Measurements from ENCODE around the gene TMPRSS7.
"Not testable (repeated sequence)": the region's sequence is repeated elsewhere in the genome, so short reads cannot be mapped to it uniquely, and the experiment has no call there.

Gene TMPRSS7

DNA sequence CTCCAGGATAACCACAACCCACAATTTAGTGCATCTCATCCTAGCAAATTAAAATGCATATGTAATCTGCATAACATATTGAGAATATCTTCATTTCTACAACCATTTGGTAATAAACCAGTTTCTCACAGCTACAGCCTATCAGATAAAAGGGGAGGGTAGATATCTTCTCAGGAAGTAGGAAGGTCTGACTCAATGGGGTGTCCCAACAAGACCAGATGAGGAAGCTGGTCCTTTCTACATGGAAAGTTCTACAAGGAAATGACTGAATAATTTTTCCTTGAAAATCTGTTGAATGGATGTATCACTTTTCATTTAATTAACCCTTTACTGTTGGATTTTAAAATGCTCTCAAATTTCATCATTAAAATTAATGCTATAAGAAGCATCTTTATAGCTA is 17.4 kb upstream of the TMPRSS7 start:
- Histone ChIP-seq H3K36me3 (ENCODE audit: control insufficient read depth, insufficient read depth, low read length) (no peaks in the 10 kb centered on the region), H3K9ac (ENCODE audit: low read length) (no peak overlapping the region), H3K4me1 (ENCODE audit: control insufficient read depth, insufficient read depth, low read length) (peaks cover 10% of the 10 kb centered on the region), H3K4me3 (ENCODE audit: low read length) (no peak overlapping the region), H3K9me3 (ENCODE audit: control insufficient read depth, low read length) (no peaks in the 10 kb centered on the region), H3K27me3 (ENCODE audit: control insufficient read depth, insufficient read depth, low read length) (no peaks in the 10 kb centered on the region)

- Histone ChIP-seq H3K9me3 (ENCODE audit: control insufficient read depth, low read length) (no peaks in the 10 kb centered on the region), H3K4me1 (ENCODE audit: control insufficient read depth, insufficient read depth, low read length) (no peaks in the 10 kb centered on the region), H3K27me3 (ENCODE audit: control insufficient read depth, insufficient read depth, low read length) (no peaks in the 10 kb centered on the region)
Measured at GRCh38 chr3:112018712-112019111, 15.8 kb upstream of the TMPRSS7 start.

DNA sequence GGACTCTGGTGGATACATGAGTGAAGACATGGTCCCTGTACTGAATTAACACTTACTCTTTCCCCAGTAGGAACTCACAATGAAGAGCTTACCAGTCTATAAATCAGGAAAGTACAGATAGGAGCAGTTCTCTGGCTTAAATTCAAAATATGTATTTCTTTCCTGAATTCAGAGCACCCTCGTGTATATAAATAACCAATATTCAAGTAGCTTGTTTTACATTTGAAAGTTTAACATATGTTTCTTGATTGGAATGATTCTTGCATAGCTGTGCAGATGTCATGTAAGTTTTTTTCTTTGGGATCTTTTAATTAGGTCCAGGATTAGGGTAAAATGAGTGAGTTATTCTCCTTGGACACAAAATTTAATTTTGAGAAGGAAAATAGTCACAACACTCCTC is 14.8 kb upstream of the TMPRSS7 start:
- H3K9ac ChIP-seq (ENCODE audit: low read length) = no peak overlapping the region
- H3K27me3 ChIP-seq (ENCODE audit: control insufficient read depth, insufficient read depth, low read length) = no peaks in the 10 kb centered on the region
- no peaks in the 10 kb centered on the region for H3K36me3 ChIP-seq (ENCODE audit: control insufficient read depth, insufficient read depth, low read length)
- H3K4me3 ChIP-seq (ENCODE audit: low read length) = no peak overlapping the region
- no peaks in the 10 kb centered on the region for H3K4me1 ChIP-seq (ENCODE audit: control insufficient read depth, insufficient read depth, low read length)
- H3K9me3 ChIP-seq (ENCODE audit: control insufficient read depth, low read length) = no peaks in the 10 kb centered on the region

More at GRCh38 chr3:112018712-112019111, 15.8 kb upstream of the TMPRSS7 start:
- Histone ChIP-seq H3K36me3 (ENCODE audit: control insufficient read depth, insufficient read depth, low read length) (no peaks in the 10 kb centered on the region), H3K4me3 (ENCODE audit: low read length) (no peak overlapping the region), H3K9ac (ENCODE audit: low read length) (no peak overlapping the region)

GRCh38 chr3:112020674-112021085 is 13.9 kb upstream of the TMPRSS7 start:
- no peaks in the 10 kb centered on the region for H3K27me3 ChIP-seq (ENCODE audit: control insufficient read depth, insufficient read depth, low read length)
- H3K9me3 ChIP-seq (ENCODE audit: control insufficient read depth, low read length) = no peaks in the 10 kb centered on the region
- H3K36me3 ChIP-seq (ENCODE audit: control insufficient read depth, insufficient read depth, low read length) = no peaks in the 10 kb centered on the region
- no peak overlapping the region for H3K4me3 ChIP-seq (ENCODE audit: low read length)
- H3K9ac ChIP-seq (ENCODE audit: low read length) = no peak overlapping the region
- no peaks in the 10 kb centered on the region for H3K4me1 ChIP-seq (ENCODE audit: control insufficient read depth, insufficient read depth, low read length)

DNA sequence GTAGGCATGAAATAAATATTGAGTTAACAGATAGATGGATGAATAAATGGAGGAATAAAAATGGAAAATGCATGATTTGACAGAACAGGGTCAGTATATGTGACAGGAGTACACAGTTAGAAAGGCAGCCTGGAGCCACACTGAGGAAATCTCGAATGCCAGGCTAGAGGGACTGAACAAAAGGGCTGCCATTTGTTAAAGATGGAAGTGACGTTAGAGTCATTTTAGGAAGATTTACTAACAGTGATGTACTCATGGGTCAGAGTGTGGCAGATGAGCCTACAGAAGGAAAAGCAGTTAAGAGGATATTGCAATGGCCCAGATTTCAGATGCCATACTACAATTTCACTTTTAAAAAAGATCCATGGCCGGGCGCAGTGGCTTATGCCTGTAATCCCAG is 7.4 kb upstream of the TMPRSS7 start:
- Histone ChIP-seq H3K36me3 (ENCODE audit: control insufficient read depth, insufficient read depth, low read length) (no peaks in the 10 kb centered on the region), H3K27me3 (ENCODE audit: control insufficient read depth, insufficient read depth, low read length) (no peaks in the 10 kb centered on the region), H3K4me3 (ENCODE audit: low read length) (no peak overlapping the region), H3K9ac (ENCODE audit: low read length) (no peak overlapping the region), H3K9me3 (ENCODE audit: control insufficient read depth, low read length) (no peaks in the 10 kb centered on the region), H3K4me1 (ENCODE audit: control insufficient read depth, insufficient read depth, low read length) (no peaks in the 10 kb centered on the region)

DNA sequence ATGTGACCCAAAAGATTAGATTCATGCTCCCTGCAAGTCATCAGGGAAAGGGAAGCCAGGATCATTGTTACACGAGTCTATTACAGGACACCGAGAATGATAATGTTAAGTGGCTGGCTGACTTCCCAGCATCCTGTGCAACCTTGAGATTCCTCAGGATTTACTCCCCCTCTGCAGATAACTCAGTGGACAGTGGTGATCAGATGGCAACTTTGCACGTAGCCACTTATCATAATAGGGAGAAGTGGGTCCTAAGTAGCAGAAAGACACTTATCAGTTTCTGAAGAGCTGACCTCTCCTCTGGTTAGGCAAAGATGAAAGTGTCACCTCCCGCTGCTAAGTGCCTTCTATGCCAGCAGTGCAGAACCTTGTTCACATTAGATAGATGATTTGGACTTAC is 6.7 kb upstream of the TMPRSS7 start:
- no peak overlapping the region for H3K9ac ChIP-seq (ENCODE audit: low read length)
- no peaks in the 10 kb centered on the region for H3K27me3 ChIP-seq (ENCODE audit: control insufficient read depth, insufficient read depth, low read length)
- no peaks in the 10 kb centered on the region for H3K9me3 ChIP-seq (ENCODE audit: control insufficient read depth, low read length)
- H3K36me3 ChIP-seq (ENCODE audit: control insufficient read depth, insufficient read depth, low read length) = no peaks in the 10 kb centered on the region
- no peaks in the 10 kb centered on the region for H3K4me1 ChIP-seq (ENCODE audit: control insufficient read depth, insufficient read depth, low read length)
- H3K4me3 ChIP-seq (ENCODE audit: low read length) = no peak overlapping the region

GRCh38 chr3:112030901-112031300 is 3.6 kb upstream of the TMPRSS7 start:
- H3K4me3 ChIP-seq (ENCODE audit: low read length) = no peak overlapping the region
- H3K9me3 ChIP-seq (ENCODE audit: control insufficient read depth, low read length) = no peaks in the 10 kb centered on the region
- H3K36me3 ChIP-seq (ENCODE audit: control insufficient read depth, insufficient read depth, low read length) = no peaks in the 10 kb centered on the region
- H3K4me1 ChIP-seq (ENCODE audit: control insufficient read depth, insufficient read depth, low read length) = no peaks in the 10 kb centered on the region
- no peaks in the 10 kb centered on the region for H3K27me3 ChIP-seq (ENCODE audit: control insufficient read depth, insufficient read depth, low read length)
- H3K9ac ChIP-seq (ENCODE audit: low read length) = no peak overlapping the region

DNA sequence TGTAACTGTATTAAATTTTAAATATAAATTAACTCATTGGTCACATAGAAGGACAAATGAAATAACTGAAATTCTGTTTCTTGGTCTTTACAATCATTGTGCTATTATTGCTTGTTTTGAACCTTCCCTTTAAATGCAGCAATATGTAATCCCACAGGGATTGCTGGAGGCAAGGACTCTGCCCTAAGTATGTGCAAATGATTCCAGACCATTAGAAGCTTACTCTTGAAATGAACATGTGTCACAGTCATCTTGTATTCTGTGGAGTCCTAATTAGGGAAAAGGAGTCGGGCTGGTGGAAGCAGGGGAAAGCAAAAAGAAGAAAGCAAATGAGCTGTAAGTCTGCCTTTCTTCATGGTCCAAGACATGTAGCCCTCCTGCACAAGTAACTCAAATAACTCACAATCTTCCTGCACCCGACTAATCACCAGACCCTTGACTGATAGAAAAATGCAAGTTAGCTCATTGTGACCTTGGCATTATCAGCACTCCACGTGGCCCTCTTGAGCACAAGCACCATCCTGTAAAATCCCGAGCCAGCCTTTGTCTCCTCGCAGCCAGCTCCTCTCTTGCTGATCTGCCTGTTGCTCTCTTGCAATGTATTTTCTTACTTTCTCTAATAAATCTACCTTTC is 2.3 kb upstream of the TMPRSS7 start:
- Histone ChIP-seq H3K4me3 (ENCODE audit: low read length) (no peak overlapping the region), H3K4me1 (ENCODE audit: control insufficient read depth, insufficient read depth, low read length) (no peaks in the 10 kb centered on the region), H3K36me3 (ENCODE audit: control insufficient read depth, insufficient read depth, low read length) (no peaks in the 10 kb centered on the region), H3K27me3 (ENCODE audit: control insufficient read depth, insufficient read depth, low read length) (no peaks in the 10 kb centered on the region), H3K9ac (ENCODE audit: low read length) (no peak overlapping the region), H3K9me3 (ENCODE audit: control insufficient read depth, low read length) (no peaks in the 10 kb centered on the region)

- Histone ChIP-seq H3K4me1 (ENCODE audit: control insufficient read depth, insufficient read depth, low read length) (no peaks in the 10 kb centered on the region), H3K36me3 (ENCODE audit: control insufficient read depth, insufficient read depth, low read length) (no peaks in the 10 kb centered on the region), H3K9ac (ENCODE audit: low read length) (no peak overlapping the region), H3K4me3 (ENCODE audit: low read length) (no peak overlapping the region), H3K9me3 (ENCODE audit: control insufficient read depth, low read length) (no peaks in the 10 kb centered on the region), H3K27me3 (ENCODE audit: control insufficient read depth, insufficient read depth, low read length) (no peaks in the 10 kb centered on the region)
Measured at GRCh38 chr3:112035241-112035640, 705 bp downstream of the TMPRSS7 start.

- not testable (repeated sequence) for H3K27me3 ChIP-seq (ENCODE audit: control insufficient read depth, insufficient read depth, low read length); H3K4me3 ChIP-seq (ENCODE audit: low read length); H3K36me3 ChIP-seq (ENCODE audit: control insufficient read depth, insufficient read depth, low read length); H3K9ac ChIP-seq (ENCODE audit: low read length); H3K9me3 ChIP-seq (ENCODE audit: control insufficient read depth, low read length); H3K4me1 ChIP-seq (ENCODE audit: control insufficient read depth, insufficient read depth, low read length)
Measured at GRCh38 chr3:112037194-112037593, 2.7 kb downstream of the TMPRSS7 start.

- H3K9me3 ChIP-seq (ENCODE audit: control insufficient read depth, low read length) = no peaks in the 10 kb centered on the region
- H3K27me3 ChIP-seq (ENCODE audit: control insufficient read depth, insufficient read depth, low read length) = no peaks in the 10 kb centered on the region
- H3K4me3 ChIP-seq (ENCODE audit: low read length) = no peak overlapping the region
- no peaks in the 10 kb centered on the region for H3K36me3 ChIP-seq (ENCODE audit: control insufficient read depth, insufficient read depth, low read length)
- peaks cover under 1% of the 10 kb centered on the region for H3K4me1 ChIP-seq (ENCODE audit: control insufficient read depth, insufficient read depth, low read length)
- H3K9ac ChIP-seq (ENCODE audit: low read length) = no peak overlapping the region
Measured at GRCh38 chr3:112038863-112039262, 4.3 kb downstream of the TMPRSS7 start.

- Histone ChIP-seq H3K4me1 (ENCODE audit: control insufficient read depth, insufficient read depth, low read length) (peaks cover 5% of the 10 kb centered on the region), H3K9me3 (ENCODE audit: control insufficient read depth, low read length) (no peaks in the 10 kb centered on the region), H3K4me3 (ENCODE audit: low read length) (no peak overlapping the region), H3K9ac (ENCODE audit: low read length) (no peak overlapping the region), H3K36me3 (ENCODE audit: control insufficient read depth, insufficient read depth, low read length) (no peaks in the 10 kb centered on the region), H3K27me3 (ENCODE audit: control insufficient read depth, insufficient read depth, low read length) (no peaks in the 10 kb centered on the region)
Measured at GRCh38 chr3:112041321-112041720, 6.8 kb downstream of the TMPRSS7 start.

DNA sequence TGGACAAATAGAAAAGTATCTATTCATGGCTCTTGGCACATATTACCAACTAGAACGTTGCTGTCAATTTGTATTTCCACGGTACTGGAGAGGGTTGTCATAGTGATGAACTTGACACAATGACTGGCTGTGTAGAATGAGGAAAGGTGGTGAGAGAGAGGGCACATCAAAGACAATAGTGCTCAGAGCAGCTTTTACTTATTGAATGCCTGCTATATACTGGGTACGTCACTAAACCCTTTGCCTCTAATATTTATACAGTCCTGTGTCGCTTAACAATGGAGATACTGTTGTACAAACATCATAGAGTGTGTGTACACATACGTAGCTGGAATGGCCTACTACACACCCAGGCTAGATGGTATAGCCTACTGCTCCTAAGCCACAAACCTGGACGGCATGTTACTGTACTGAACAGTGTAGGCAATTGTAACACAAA is 8.3 kb downstream of the TMPRSS7 start:
- Histone ChIP-seq H3K9me3 (ENCODE audit: control insufficient read depth, low read length) (no peaks in the 10 kb centered on the region), H3K9ac (ENCODE audit: low read length) (no peak overlapping the region), H3K4me3 (ENCODE audit: low read length) (no peak overlapping the region), H3K4me1 (ENCODE audit: control insufficient read depth, insufficient read depth, low read length) (peaks cover 5% of the 10 kb centered on the region), H3K36me3 (ENCODE audit: control insufficient read depth, insufficient read depth, low read length) (no peaks in the 10 kb centered on the region), H3K27me3 (ENCODE audit: control insufficient read depth, insufficient read depth, low read length) (no peaks in the 10 kb centered on the region)
